ENCODE data around the gene MPPED2.

The MPPED2 gene

DNA sequence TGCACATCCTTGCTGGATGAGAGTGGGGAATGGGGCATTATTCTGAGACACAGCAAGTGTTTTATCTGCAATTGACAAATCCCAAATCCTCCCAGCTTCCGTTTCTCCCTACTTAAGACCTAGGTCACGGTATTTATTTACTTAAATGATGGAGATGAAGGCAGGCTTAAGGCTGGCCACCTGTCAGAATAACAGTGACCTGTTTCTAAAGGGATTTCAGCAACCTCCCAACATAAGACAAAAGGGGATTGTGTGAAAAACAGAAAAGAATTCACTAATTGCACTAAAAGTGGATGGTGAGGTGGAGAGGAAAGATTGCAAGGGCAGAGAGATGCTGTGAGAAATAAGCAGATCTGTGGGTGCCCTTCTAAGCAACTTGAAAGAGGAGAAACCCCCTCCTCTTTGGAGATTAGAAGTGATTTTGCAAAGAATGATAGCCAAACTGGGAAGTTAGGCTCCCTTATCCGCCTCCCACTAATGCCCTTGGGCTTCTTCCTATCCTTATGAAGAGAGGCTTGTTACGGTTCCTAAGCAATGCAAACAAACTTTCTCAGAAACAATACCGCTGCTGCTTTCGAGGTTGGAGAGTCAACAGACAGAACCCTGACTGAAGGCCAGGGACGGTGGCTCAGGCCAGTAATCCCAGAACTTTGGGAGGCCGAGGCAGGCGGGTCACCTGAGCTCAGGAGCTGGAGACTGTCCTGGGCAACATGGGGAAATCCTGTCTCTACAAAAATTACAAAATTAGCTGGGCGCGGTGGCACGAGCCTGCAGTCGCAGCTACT lies 179.0 kb downstream of the MPPED2 start:
- no peak for DNase-seq

DNA sequence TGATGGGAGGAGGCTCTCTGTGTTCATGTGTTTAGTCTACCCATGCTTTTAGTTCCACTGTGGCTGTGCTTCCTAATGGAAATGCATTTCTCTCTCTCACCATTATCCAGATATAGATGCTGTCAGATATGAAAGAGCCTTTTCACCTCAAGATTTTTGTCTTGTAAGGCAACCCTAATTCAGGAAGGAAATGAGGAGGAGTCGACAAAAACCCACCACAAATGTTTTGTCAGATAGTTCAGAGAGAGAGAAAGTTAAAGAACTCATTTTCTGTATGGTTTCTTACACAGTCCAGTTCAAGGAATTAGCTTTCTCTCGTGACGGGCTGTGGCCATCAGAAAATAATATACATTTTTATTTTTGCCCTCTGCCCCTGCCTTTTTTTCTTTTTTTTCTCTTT lies 180.8 kb downstream of the MPPED2 start:
- DNase-seq, result no peak

DNA sequence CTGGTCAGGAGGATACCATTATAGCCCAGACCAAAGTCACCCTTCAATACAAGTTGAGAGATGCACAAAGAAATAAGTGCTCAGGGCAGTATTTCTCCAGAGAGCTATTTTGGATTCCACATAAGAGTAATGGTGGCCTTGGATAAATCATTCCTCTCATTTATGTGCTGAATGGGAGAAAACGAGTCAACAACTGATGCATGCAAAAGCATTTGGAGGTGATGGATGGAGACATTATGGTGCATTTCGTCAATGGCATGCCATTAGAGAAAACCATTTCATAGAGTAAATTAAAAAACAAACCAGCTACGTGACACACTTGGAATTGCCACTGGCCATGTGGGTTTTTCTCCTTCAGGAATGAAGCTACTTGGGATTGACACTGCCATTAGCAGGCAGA lies 182.0 kb downstream of the MPPED2 start:
- DNase-seq, result no peak

DNA sequence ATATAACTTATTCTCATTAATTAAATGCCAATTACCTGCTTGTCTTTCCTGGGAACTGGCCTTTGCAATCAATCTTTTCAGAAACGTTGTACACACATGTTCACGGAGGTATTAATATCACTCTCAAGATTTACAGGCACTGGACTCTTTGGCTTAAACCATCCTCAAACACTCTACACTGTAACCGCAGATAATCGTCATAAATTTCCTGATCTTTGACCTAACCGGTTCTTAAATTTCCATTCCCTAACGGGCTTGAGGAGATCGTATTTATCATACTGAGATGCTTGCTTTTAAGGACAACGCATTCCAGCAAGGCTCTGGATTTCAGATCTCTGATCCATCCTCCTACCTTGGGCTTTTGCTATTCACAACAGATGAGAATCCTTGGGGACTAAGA lies 190.4 kb downstream of the MPPED2 start:
- no peak for DNase-seq

DNA sequence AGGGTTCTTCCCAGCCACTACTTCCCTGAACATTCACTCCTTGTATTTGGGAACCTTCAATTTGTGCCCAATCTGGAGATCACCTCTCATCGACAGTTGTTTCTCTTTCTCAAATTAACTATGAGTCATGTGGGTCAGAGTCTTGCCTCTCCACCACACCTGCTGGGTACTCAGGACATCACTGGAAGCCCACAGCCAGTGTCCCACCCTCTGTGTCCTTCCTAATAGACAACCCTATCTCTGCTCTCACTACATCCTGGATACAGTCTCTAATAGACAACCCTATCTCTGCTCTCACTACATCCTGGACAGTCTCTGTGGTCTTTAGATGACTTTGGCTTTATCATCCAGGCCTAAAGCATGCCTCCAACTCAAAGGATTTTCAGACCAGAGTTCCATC lies 193.1 kb downstream of the MPPED2 start:
- DNase-seq, result no peak

DNA sequence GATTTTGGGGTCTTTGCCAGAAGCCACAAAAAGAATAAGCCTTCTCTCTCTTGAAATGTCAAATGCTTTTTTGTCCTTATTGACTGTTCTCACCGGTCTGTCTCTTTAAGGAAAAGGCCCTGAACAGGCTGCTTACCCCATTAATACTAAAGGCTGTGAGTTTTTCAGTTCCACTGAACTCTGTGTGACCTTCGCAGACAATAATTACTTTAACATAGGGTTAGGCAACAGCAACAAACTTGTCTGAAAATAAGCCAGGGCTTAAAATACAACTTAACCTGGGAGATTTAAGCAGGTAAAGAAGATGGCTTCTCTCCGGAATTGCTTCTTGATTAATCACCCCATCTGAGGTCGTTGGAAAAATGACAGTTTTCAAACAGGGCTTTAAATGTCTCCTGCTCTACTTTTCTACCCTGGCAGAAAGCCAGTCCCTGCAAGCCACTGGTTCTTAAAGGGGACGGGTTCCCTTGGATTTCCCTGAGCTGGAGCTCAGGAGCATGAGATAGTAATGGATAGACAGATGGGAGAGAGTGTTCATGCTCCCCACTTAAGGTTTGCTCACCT lies 193.8 kb downstream of the MPPED2 start:
- no peak for DNase-seq

DNA sequence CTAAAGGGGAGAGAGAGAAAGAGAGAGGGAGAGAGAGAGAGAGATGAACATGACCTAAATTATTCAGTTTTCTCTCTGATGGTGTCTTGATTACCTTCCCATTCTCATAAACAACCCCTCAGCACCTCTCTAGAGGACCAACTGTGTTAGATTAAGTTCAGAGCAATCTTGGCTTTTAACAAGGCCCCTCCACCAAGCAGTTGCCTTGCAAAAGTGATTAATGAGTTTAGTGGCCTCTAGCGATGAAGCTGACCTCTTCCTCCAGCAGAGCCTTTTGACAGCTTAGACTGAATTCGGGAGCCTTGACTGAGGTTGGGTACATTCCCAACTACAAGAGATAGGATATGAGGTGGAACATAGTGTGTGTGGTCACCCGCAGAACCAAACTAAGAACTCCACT lies 197.2 kb downstream of the MPPED2 start:
- no peak for DNase-seq

DNA sequence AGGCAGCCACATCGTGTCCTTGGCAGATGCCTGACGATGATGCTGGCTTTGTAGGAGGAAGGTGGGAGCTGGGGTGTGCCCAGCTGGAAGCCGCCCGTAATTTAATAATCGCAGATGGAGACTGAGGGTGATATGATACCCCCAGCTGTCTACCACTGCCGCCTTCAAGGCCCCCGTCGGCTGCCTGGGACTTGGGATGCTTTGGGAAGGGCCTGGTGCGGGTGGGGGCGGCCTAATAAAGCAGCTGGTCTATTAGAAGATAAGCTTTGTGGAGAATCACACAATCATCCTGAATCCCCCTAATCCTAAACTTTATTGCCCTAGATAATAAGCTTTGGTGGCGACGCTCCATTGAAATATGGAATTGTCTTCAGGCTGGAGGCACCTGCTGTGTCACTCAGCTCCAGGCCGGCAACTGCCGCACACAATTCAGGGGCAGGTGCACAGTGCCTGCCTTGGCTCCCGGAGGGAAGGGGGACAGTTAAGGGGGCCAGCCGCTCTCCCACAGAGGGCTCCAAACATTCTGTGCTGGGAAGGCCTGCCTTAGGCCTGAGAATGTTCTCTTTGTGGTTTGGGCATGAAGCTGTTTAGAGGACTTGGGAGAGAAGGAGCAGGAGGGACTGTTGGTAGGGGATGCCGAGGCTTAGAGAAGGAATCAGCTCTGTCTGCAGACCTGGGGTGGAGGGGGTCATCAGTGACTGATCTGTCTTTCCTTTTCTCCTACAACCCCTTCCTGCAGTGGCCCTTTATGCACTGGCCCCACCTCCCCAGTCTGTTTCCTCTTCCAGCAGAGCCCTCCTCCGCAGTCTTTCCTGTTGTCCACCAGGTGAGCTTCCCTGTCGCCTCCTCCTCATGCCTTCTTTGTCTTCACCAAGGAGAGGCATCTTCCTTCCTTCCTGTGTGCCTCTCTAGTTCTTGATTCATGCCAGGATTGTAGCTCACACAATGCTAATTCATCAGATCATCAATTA lies 198.0 kb downstream of the MPPED2 start:
- no peak for DNase-seq

DNA sequence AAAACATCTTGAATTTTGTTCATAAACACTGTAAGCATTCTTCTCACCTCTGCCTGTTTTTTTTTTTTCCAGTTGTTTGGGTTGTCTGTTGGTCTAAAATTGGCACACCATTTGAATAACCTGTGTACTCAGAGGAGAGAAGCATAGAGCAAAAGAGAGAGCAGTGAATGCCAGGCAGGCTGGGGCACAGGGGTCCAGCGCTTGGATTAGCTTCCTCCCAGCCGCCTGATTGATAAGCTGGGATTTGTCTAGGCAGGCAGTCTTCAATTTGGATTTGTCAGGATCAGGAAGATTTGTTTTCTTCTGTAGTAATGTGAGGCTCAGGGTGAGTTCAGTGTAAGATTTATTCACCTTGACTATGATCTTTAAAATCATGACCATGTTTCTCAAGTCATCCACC lies 204.3 kb downstream of the MPPED2 start:
- no peak for DNase-seq

DNA sequence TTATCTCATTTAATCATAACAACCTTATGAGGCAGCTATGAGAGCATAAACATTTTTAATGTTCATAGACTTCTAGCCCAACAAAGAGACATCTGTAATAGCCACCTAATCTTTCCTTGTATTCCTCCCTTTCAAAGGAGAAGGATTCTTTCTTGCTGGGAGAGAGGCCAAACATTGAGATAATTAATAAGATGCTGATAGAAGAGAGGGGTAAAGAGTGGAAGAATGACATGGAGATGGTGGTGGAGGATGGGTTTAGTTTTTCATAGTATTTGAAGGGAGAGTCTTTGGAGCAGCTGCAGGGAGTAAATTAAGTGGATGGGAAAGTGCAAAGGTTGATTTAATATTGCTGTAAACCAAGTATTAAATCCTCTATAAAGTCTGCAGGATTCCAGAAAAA lies 205.3 kb downstream of the MPPED2 start:
- DNase-seq, result no peak

DNA sequence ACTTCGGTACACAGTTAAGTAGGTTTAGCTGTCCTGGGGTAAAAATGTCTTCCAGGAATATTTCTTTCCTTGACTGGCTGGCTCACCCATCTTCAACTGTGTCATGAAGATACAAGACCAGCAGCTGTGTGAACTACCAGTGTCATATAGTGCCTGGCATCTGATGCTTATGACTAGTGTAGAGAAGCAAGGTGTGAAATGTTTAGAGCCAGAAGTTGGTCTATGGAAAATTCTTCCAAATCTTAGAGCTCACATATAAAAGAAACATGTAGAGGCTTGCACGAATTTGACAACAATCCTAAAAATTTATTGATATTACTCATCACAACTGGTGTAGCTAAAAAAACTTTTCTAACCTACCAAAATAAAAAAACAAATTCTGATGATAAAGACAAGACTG lies 208.8 kb downstream of the MPPED2 start:
- no peak for DNase-seq

DNA sequence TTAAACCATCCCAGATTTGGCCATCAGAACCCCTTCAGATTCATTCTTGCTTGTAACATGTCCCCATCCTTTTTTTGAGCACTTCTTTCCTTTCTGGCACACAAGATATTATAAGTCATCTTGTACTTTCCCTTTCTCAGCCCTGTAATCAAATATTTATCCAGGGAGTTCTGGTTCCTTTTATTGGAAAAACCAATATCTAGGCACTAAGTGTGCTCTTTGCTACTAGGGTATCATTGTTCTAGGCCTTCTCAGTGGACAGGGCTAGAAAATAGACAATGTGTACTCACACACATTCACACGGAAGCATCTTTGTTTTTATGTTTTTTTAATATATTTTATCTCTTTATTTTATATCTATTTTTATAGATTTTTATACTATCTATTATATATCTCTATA lies 216.0 kb downstream of the MPPED2 start:
- no peak for DNase-seq

DNA sequence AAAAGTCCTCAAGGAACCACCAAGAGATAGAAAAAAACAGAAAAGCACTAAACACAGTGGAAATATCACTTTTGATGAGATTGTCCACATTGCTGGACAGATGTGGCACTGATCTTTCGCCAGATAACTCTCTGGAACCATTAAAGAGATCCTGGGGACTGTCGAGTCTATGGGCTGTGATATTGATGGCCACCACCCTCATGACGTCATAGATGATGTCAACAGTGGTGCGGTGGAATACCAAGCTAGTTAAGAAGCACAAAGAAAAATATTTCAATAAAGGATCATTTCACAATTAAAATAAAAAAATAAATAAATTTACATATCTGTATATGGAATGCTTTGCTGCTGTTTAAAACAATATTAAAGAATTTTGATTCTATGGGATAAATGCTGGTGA lies 217.8 kb downstream of the MPPED2 start:
- DNase-seq, result no peak

DNA sequence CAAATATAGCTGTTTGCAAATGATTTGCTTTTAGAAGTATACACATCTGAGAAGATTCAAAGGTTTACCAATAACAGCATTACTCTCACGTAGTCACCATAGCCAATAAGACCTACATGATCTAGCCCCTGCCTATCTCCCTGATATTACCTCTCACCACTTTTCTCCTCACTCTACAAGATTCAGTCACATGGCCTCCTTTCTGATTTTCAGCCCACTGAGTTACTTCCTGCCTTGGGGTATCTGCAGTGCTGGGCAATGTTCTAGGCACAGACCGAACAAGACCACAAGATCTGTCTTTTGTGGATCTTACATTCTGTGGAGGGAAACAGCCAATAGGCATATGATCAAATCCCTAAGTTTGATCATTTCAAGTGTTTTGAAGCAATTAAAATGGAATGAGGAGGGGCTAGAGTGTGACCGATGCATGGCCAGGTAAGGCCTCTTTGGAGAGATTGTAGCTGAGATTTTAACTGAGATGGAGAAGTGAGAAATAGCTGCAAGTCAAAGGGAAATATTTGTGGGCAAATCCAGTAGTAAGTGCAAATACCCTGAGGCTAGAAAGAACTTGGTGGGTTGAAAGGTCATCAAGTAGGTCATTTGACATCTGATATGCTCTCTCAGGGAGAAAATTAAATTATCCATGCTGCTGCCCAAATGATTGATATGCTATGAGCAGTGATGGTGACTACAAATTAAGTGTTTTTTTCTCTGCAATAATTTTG lies 220.2 kb downstream of the MPPED2 start:
- no peak for DNase-seq

DNA sequence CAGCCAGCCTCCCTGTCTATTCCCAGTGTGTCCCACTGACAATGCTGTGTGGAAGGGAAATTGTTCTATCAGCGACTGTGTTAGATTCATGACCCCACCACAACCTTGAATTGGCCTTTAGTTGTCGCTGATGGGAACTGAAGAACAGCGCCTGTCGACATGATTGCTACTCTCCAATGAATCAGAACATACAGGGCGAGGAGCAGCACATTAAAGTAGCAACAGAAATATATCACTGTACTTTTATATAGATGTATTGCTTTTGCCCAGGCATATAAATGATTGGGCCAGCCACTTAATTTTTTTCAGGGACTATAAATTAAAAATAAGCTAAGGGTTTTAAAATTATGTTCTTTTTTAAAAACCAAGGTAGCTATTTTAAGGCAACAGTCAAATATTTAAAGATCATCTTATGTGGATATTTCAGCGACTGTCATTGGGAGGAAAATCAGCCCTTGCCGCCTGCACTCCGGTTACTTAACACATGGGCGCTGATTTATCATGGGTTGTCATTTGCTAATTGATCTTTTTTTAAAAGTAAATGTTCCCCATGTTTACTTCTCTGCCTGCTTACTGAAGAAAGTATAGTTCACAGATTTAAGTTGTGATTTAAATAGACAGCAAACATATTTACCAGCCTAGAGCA lies 221.2 kb downstream of the MPPED2 start:
- DNase-seq, result no peak

DNA sequence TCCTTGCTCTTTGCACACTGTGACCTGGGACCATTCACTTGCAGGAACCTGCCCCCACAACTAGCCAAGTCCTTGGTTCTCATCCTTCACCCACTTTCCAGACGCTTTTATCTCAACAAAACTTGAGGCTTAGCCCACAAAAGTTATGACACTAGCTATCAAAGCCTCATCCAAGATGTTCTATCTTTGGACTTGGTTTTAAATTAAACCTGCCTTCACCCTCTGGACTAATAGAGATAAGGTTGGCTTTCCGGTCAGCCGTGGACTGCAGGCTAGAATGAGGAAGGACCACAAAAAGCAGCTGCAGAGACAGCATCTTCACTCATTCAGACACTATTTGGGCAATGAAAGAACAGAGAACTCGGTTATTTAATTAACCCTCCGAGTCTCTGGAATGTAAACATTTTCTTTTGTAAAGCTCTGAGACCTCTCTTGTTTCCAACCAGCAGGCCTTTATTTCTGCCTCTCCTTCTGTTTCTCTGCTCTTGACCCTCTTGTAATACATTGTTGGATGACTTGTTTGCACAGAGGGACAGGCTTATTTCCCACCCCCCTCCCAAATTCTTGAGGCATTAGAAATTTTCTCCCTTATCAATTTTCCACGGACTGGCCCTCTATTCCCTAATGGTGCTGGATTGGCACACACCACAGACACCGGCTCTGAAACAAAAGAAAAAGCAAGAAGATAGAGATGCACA lies 221.9 kb downstream of the MPPED2 start:
- DNase-seq, result no peak

DNA sequence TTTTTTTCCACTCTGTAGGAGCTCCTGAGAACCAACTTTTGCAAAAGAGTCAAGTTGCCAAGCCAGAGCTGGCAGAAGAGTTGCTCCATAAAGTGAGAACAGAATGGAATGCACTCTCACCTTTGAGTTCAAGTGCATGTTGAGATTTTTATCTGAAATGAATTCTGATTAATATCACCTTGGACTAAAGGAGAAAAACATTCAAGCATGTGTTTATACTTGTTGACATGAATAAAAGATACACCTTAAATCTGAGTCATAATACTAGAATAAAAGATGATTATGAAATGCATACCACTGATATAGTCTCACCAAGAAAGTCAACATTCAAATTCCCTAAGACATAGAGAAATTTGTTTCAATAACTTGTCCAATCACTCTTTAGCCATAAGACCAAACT lies 225.4 kb downstream of the MPPED2 start:
- DNase-seq, result no peak

Measured in activated naive CD4-positive, alpha-beta T cell (primary cell).